Measurements from ENCODE around the gene NUTM2A.
"Not testable (repeated sequence)": the region's sequence is repeated elsewhere in the genome, so short reads cannot be mapped to it uniquely, and the experiment has no call there.

DNA sequence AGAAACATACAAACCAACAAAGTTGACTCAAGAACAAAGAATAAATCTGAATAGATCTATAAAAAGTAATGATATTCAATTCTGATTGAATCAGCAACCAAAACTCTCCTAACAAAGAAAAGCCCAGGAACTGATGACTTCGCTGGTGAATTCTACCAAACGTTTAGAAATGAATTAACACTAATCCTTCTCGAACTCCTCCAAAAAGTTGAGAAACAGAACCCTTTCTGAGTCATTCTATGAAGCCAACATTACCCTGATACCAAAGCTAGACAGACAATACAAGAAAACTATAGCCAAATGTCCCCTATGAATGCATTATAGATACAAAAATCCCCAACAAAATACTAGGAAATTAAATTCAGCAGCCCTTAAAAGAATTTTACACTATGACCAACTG is 16.9 kb downstream of the NUTM2A start:
- TF ChIP-seq, protein P1, sequence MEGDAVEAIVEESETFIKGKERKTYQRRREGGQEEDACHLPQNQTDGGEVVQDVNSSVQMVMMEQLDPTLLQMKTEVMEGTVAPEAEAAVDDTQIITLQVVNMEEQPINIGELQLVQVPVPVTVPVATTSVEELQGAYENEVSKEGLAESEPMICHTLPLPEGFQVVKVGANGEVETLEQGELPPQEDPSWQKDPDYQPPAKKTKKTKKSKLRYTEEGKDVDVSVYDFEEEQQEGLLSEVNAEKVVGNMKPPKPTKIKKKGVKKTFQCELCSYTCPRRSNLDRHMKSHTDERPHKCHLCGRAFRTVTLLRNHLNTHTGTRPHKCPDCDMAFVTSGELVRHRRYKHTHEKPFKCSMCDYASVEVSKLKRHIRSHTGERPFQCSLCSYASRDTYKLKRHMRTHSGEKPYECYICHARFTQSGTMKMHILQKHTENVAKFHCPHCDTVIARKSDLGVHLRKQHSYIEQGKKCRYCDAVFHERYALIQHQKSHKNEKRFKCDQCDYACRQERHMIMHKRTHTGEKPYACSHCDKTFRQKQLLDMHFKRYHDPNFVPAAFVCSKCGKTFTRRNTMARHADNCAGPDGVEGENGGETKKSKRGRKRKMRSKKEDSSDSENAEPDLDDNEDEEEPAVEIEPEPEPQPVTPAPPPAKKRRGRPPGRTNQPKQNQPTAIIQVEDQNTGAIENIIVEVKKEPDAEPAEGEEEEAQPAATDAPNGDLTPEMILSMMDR (IDR thresholded peaks at IDR 0.05), result not testable (repeated sequence)
- not testable (repeated sequence) for TF ChIP-seq POLR2A (IDR thresholded peaks at IDR 0.05)
